T-helper 1 cell treated with Interleukin-12 subunit alpha and Interleukin-12 subunit beta and Interleukin-4 antibody, amounts not matched to agents 30 μg/mL and 1 μg/mL, for 36 hours (primary cell): Measurements from ENCODE around the gene NOC4L.

Experiments used
- H3K27ac Mint-ChIP-seq: one replicate; pipeline ENCODE4 v1.8.0; 2021; ENCODE audit warnings: mild to moderate bottlenecking, mixed read lengths
- H3K27me3 Mint-ChIP-seq: one replicate; pipeline ENCODE4 v1.8.0; 2021; ENCODE audit warnings: low read depth, mixed read lengths
- H3K36me3 Mint-ChIP-seq: one replicate; pipeline ENCODE4 v1.8.0; 2021; ENCODE audit warnings: low read depth, mixed read lengths
- H3K4me1 Mint-ChIP-seq: one replicate; pipeline ENCODE4 v1.8.0; 2021; ENCODE audit warnings: low read depth, mixed read lengths
- H3K4me3 Mint-ChIP-seq: one replicate; pipeline ENCODE4 v1.8.0; 2021; ENCODE audit warnings: mild to moderate bottlenecking, moderate library complexity, mixed read lengths
- H3K9me3 Mint-ChIP-seq: one replicate; pipeline ENCODE4 v1.8.0; 2021; ENCODE audit warnings: mixed read lengths

NOC4L gene

GRCh38 chr12:132154341-132154761 lies 10.1 kb downstream of the NOC4L start:
- Mint-ChIP-seq H3K9me3 (no peaks in the 10 kb centered on the region), H3K27ac (no peak overlapping the region), H3K36me3 (no peaks in the 10 kb centered on the region), H3K27me3 (no peaks in the 10 kb centered on the region), H3K4me1 (no peaks in the 10 kb centered on the region), H3K4me3 (no peak overlapping the region)

DNA sequence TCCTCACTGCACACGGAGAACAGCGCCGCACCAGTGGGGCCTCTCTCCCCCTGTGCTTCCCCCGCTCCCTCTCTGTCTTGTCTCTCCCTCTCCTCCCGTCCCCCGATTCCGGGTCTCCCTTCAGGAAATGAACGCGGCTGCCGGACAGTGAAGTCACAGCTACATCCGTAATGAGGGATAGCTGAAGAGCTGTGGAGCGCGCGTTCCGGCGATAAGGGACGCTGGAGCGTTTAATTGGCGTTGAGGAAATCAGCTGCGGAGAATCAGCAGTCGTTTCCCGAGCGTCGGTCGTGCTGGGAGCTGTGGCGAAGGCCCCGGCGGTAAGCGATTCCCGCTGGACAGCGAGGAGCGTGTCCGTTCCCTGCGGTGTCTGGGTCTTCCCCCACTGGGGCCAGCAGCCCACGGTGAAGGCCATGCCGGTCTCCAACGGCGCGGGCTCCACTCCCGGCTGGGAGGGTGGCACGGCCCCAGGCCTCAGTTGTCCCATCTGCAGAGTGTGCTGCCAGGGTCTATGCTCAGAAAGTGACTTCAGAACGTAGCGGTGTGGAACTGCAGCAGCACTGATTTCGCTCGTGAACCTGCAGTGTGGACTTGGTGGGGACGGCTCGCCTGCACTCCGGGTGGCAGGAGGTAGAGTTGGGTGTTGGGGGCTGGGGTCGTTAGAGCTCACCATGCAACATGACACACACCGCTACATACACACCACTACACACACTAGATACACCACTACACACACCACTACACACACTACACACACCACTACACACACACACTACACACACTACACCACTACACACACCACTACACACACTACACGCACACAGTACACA lies 10.9 kb downstream of the NOC4L start:
- Mint-ChIP-seq H3K9me3 (no peaks in the 10 kb centered on the region), H3K27ac (no peak overlapping the region), H3K4me3 (no peak overlapping the region), H3K36me3 (no peaks in the 10 kb centered on the region), H3K4me1 (no peaks in the 10 kb centered on the region), H3K27me3 (no peaks in the 10 kb centered on the region)

- Mint-ChIP-seq H3K4me3 (no peak overlapping the region), H3K27ac (no peak overlapping the region), H3K4me1 (no peaks in the 10 kb centered on the region), H3K36me3 (no peaks in the 10 kb centered on the region), H3K9me3 (no peaks in the 10 kb centered on the region), H3K27me3 (no peaks in the 10 kb centered on the region)
Measured at GRCh38 chr12:132155771-132156572, 11.7 kb downstream of the NOC4L start.

DNA sequence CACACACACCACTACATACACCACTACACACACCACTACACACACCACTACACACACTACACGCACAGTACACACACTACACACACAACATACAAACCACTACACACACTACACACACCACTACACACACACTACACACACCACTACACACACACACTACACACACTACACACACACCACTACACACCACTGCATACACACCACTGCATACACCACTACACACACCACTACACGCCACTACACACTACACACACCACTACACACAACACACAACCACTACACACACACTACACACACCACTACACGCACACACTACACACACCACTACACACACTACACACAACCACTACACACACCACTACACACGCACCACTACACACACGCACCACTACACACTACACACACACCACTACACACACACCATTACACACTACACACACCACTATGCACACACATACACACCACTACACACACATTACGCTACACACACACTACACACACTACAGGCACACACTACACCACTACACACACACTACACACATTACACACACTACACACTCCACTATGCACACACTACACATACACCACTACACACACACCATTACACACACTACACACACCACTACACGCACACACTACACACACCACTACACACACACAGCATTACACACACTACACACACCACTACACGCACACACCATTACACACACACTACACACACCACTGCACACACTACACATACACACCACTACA lies 12.5 kb downstream of the NOC4L start:
- Mint-ChIP-seq H3K4me3 (no peak overlapping the region), H3K36me3 (no peaks in the 10 kb centered on the region), H3K9me3 (no peaks in the 10 kb centered on the region), H3K27me3 (no peaks in the 10 kb centered on the region), H3K4me1 (no peaks in the 10 kb centered on the region), H3K27ac (no peak overlapping the region)

GRCh38 chr12:132157733-132158409 lies 13.6 kb downstream of the NOC4L start:
- H3K4me1 Mint-ChIP-seq: no peaks in the 10 kb centered on the region
- H3K27me3 Mint-ChIP-seq: no peaks in the 10 kb centered on the region
- no peak overlapping the region for H3K4me3 Mint-ChIP-seq
- no peak overlapping the region for H3K27ac Mint-ChIP-seq
- no peaks in the 10 kb centered on the region for H3K9me3 Mint-ChIP-seq
- H3K36me3 Mint-ChIP-seq: no peaks in the 10 kb centered on the region

- no peaks in the 10 kb centered on the region for H3K36me3 Mint-ChIP-seq
- no peaks in the 10 kb centered on the region for H3K9me3 Mint-ChIP-seq
- H3K27me3 Mint-ChIP-seq: no peaks in the 10 kb centered on the region
- peaks cover 3% of the 10 kb centered on the region for H3K4me1 Mint-ChIP-seq
- no peak overlapping the region for H3K27ac Mint-ChIP-seq
- H3K4me3 Mint-ChIP-seq: no peak overlapping the region
Measured at GRCh38 chr12:132158677-132159554, 14.7 kb downstream of the NOC4L start.

DNA sequence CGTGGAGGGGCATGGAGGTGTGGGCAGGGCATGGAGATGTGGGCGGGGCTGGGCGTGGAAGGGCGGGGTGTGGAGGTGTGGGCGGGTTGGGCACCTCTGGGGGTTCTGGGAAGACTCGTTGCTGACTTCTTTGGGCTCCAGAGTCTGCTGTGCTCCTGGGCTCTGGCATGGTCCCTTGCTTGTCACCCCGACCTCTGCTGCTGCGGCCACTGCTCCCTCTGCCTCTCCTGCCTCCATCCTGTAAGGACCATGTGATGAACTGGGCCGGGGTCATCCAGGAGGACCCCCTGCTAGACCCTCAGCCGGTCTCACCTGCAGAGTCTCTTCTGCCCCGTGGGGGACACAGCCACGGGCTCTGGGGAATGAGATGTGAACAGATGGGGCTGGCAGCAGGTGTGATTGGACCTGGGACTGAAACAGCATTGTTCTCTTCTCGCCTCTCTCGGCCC lies 15.3 kb downstream of the NOC4L start:
- Mint-ChIP-seq H3K4me1 (peaks cover 5% of the 10 kb centered on the region), H3K27me3 (no peaks in the 10 kb centered on the region), H3K4me3 (no peak overlapping the region), H3K27ac (no peak overlapping the region), H3K9me3 (no peaks in the 10 kb centered on the region), H3K36me3 (no peaks in the 10 kb centered on the region)

- no peak overlapping the region for H3K27ac Mint-ChIP-seq
- H3K36me3 Mint-ChIP-seq: no peaks in the 10 kb centered on the region
- H3K4me1 Mint-ChIP-seq: peaks cover 5% of the 10 kb centered on the region
- H3K9me3 Mint-ChIP-seq: no peaks in the 10 kb centered on the region
- H3K4me3 Mint-ChIP-seq: no peak overlapping the region
- H3K27me3 Mint-ChIP-seq: no peaks in the 10 kb centered on the region
Measured at GRCh38 chr12:132160016-132160415, 15.8 kb downstream of the NOC4L start.

GRCh38 chr12:132160601-132161035 lies 16.4 kb downstream of the NOC4L start:
- no peaks in the 10 kb centered on the region for H3K9me3 Mint-ChIP-seq
- H3K27me3 Mint-ChIP-seq: no peaks in the 10 kb centered on the region
- H3K36me3 Mint-ChIP-seq: no peaks in the 10 kb centered on the region
- H3K4me1 Mint-ChIP-seq: peaks cover 5% of the 10 kb centered on the region
- no peak overlapping the region for H3K27ac Mint-ChIP-seq
- H3K4me3 Mint-ChIP-seq: no peak overlapping the region

DNA sequence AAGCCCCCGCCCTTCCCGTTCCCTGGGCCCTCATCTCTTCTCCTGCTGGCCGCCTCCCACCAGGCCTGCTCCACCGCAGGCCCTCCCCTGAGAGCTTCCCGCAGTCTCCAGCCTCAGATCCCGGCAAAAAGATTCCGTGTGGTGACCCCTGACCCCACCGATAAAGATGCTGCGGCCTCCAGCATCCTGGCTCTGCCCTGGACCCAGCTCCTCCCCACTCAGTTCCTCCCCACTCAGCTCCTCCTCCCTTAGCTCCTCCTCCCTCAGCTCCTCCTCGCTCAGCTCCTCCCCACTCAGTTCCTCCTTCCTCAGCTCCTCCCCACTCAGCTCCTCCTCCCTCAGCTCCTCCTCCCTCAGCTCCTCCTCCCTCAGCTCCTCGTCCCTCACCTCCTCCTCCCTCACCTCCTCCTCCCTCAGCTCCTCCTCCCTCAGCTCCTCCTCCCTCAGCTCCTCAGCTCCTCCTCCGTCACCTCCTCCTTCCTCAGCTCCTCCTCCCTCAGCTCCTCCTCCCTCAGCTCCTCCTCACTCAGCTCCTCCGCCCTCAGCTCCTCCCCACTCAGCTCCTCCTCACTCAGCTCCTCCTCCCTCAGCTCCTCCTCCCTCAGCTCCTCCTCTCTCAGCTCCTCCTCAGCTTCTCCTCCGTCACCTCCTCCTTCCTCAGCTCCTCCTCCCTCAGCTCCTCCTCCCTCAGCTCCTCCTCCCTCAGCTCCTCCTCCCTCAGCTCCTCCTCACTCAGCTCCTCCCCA lies 17.0 kb downstream of the NOC4L start:
- no peaks in the 10 kb centered on the region for H3K36me3 Mint-ChIP-seq
- H3K9me3 Mint-ChIP-seq: peaks cover 5% of the 10 kb centered on the region
- no peak overlapping the region for H3K4me3 Mint-ChIP-seq
- peaks cover 5% of the 10 kb centered on the region for H3K4me1 Mint-ChIP-seq
- H3K27ac Mint-ChIP-seq: no peak overlapping the region
- no peaks in the 10 kb centered on the region for H3K27me3 Mint-ChIP-seq

DNA sequence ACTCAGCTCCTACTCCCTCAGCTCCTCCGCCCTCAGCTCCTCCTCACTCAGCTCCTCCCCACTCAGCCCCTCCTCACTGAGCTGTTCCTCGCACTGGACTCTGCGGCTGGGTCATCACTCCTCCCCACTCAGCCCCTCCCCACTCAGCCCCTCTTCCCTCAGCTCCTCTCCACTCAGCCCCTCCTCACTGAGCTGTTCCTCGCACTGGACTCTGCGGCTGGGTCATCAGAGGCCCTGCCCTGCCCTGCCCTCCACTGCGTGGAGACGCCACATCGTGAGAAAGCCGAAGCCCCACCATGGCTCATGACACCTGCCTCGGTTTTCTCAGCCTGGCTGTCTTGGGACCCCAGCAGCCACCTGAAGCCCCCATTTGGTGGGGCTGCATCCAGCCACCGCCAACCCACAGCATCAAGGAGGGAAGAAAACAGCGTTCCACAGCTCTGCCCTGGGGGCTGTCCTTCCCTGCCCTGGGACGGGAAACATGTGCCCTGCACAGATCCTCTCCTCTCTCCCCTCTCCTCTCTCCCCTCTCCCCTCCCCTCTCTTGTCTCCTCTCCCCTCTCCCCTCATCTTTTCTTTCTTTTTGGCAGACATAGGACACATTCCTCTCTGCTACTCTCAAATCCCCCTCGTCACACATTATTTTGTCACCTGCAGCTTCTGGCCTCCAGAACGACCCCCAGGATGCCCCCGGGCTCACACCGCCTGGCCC lies 17.7 kb downstream of the NOC4L start:
- Mint-ChIP-seq H3K4me1 (peaks cover 5% of the 10 kb centered on the region), H3K27me3 (no peaks in the 10 kb centered on the region), H3K4me3 (no peak overlapping the region), H3K36me3 (peaks cover 2% of the 10 kb centered on the region), H3K9me3 (peaks cover 11% of the 10 kb centered on the region), H3K27ac (no peak overlapping the region)

GRCh38 chr12:132162508-132163031 lies 18.3 kb downstream of the NOC4L start:
- H3K27me3 Mint-ChIP-seq: no peaks in the 10 kb centered on the region
- H3K4me3 Mint-ChIP-seq: no peak overlapping the region
- H3K27ac Mint-ChIP-seq: no peak overlapping the region
- peaks cover 5% of the 10 kb centered on the region for H3K36me3 Mint-ChIP-seq
- peaks cover 5% of the 10 kb centered on the region for H3K4me1 Mint-ChIP-seq
- peaks cover 14% of the 10 kb centered on the region for H3K9me3 Mint-ChIP-seq
